ENCODE measurements around the gene COLEC11. TPM values are rescaled to one million over a fixed set of nuclear protein-coding genes. Genes with fewer than 3 reads are reported as not detected.

Gene COLEC11
- total and polyA plus RNA-seq, 2 experiments from 2014 or later = 21.5 to 22.6 TPM

- 94% methylated on average over 9 of the region's 9 CpGs for WGBS (ENCODE audit: low lambda C conversion rate, missing lambda C conversion rate)
- H4K20me1 ChIP-seq (ENCODE audit: insufficient read depth, poor library complexity, severe bottlenecking) = no peaks in the 10 kb centered on the region
These were observed 58.1 kb downstream of the COLEC11 start for GRCh38 chr2:3652896-3653625.

GRCh38 chr2:3654011-3654410 is 59.1 kb downstream of the COLEC11 start:
- no peak overlapping the region for H3K4me2 ChIP-seq
- 95% methylated on average over 9 of the region's 10 CpGs for WGBS (ENCODE audit: low lambda C conversion rate, missing lambda C conversion rate)
- no peak overlapping the region for H3K27ac ChIP-seq
- no peak overlapping the region for H3K4me3 ChIP-seq
- no peaks in the 10 kb centered on the region for H3K9me3 ChIP-seq (ENCODE audit: low read depth)
- no peaks in the 10 kb centered on the region for H4K20me1 ChIP-seq (ENCODE audit: insufficient read depth, poor library complexity, severe bottlenecking)
- H2AFZ ChIP-seq = no peak overlapping the region
- H3K79me2 ChIP-seq = no peaks in the 10 kb centered on the region
- no peaks in the 10 kb centered on the region for H3K9me2 ChIP-seq (replicated peaks; ENCODE audit: insufficient read depth)
- H3K36me3 ChIP-seq (replicated peaks; ENCODE audit: insufficient read depth, low read depth) = no peaks in the 10 kb centered on the region
- DNase-seq (ENCODE audit: low spot score) = no peak
- H3K27me3 ChIP-seq = no peaks in the 10 kb centered on the region
- TF ChIP-seq CTCF (IDR thresholded peaks at IDR 0.05; ENCODE audit: poor library complexity) (no peak), EZH2phosphoT487 (IDR thresholded peaks at IDR 0.05; ENCODE audit: low read depth, severe bottlenecking, unreplicated experiment) (no peak), EZH2 (IDR thresholded peaks at IDR 0.05; ENCODE audit: borderline replicate concordance) (no peak)
- peaks cover 14% of the 10 kb centered on the region for H3K4me1 ChIP-seq (ENCODE audit: insufficient read depth)

More at GRCh38 chr2:3652896-3653625, 58.1 kb downstream of the COLEC11 start:
- Histone ChIP-seq H2AFZ (no peak overlapping the region), H3K36me3 (replicated peaks; ENCODE audit: insufficient read depth, low read depth) (no peaks in the 10 kb centered on the region), H3K4me3 (no peak overlapping the region), H3K79me2 (no peaks in the 10 kb centered on the region), H3K27me3 (no peaks in the 10 kb centered on the region), H3K4me1 (ENCODE audit: insufficient read depth) (peaks cover 10% of the 10 kb centered on the region), H3K9me2 (replicated peaks; ENCODE audit: insufficient read depth) (no peaks in the 10 kb centered on the region), H3K4me2 (no peak overlapping the region), H3K9me3 (ENCODE audit: low read depth) (no peaks in the 10 kb centered on the region), H3K27ac (no peak overlapping the region)
- no peak for DNase-seq (ENCODE audit: low spot score)
- TF ChIP-seq EZH2 (IDR thresholded peaks at IDR 0.05; ENCODE audit: borderline replicate concordance) = no peak
- no peak for TF ChIP-seq EZH2phosphoT487 (IDR thresholded peaks at IDR 0.05; ENCODE audit: low read depth, severe bottlenecking, unreplicated experiment)
- no peak for TF ChIP-seq CTCF (IDR thresholded peaks at IDR 0.05; ENCODE audit: poor library complexity)

GRCh38 chr2:3654531-3655225 is 59.8 kb downstream of the COLEC11 start:
- Histone ChIP-seq H3K27me3 (no peaks in the 10 kb centered on the region), H4K20me1 (ENCODE audit: insufficient read depth, poor library complexity, severe bottlenecking) (no peaks in the 10 kb centered on the region), H2AFZ (no peak overlapping the region), H3K36me3 (replicated peaks; ENCODE audit: insufficient read depth, low read depth) (no peaks in the 10 kb centered on the region), H3K4me2 (no peak overlapping the region), H3K4me1 (ENCODE audit: insufficient read depth) (peaks cover 19% of the 10 kb centered on the region), H3K79me2 (no peaks in the 10 kb centered on the region), H3K27ac (no peak overlapping the region), H3K4me3 (no peak overlapping the region), H3K9me3 (ENCODE audit: low read depth) (no peaks in the 10 kb centered on the region), H3K9me2 (replicated peaks; ENCODE audit: insufficient read depth) (no peaks in the 10 kb centered on the region)
- 87% methylated on average over 21 of the region's 21 CpGs for WGBS (ENCODE audit: low lambda C conversion rate, missing lambda C conversion rate)
- TF ChIP-seq EZH2phosphoT487 (IDR thresholded peaks at IDR 0.05; ENCODE audit: low read depth, severe bottlenecking, unreplicated experiment) = no peak
- TF ChIP-seq CTCF (IDR thresholded peaks at IDR 0.05; ENCODE audit: poor library complexity) = no peak
- no peak for TF ChIP-seq EZH2 (IDR thresholded peaks at IDR 0.05; ENCODE audit: borderline replicate concordance)
- no peak for DNase-seq (ENCODE audit: low spot score)

Measured in hepatocyte (in vitro differentiated cells).